ENCODE results near the gene PLET1.
A peak's percentile ranks its signal among the peaks of the same experiment; 100 is the strongest.

The PLET1 gene

DNA sequence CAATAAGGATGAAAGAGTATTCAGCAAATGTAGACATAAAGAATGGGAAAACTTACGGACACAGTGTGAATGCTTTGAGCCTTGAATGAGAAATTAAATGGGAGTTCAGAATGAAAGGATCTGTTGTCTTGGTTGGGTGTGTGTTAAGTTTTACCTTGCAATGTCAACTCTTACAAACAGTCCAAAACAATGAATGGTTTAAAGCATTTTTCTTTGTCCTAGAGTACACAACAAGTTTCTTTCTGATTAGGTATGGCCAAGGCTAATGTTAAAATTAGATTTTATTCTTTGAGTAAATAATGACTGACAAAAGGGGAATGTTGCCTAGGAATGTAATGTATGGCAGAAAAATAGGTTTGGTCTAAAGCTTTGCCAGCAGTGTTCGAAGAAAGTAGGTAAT is 32.0 kb downstream of the PLET1 start:
- Mint-ChIP-seq H3K36me3 (ENCODE audit: insufficient read depth) (peaks cover 45% of the 10 kb centered on the region), H3K4me1 (peaks cover 19% of the 10 kb centered on the region), H3K27me3 (no peaks in the 10 kb centered on the region), H3K9me3 (no peaks in the 10 kb centered on the region), H3K4me3 (no peak overlapping the region), H3K27ac (ENCODE audit: low read depth) (no peak overlapping the region)
- ATAC-seq (replicated peaks; ENCODE audit: extremely low read depth, poor library complexity, severe bottlenecking) (no peak), DNase-seq (ENCODE audit: low spot score in 2 of 2) (no peak)

DNA sequence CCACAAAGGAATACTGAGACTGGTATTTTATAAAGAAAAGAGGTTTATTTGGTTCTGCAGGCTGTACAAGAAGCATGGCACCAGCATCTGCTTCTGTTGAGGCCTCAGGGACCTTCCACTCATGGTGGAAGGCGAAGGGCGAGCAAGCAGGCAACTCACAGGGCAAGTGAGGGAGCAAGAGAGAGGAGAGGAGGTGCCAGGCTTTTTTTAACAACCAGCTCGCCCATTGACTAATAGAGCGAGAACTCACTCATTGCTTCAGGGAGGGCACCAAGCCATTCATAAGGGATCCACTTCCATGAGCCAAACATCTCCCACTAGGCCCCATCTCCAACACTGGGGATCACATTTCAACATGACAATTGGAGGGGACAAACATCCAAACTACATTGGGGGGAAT is 33.2 kb downstream of the PLET1 start:
- Mint-ChIP-seq H3K36me3 (ENCODE audit: insufficient read depth) (peaks cover 38% of the 10 kb centered on the region), H3K9me3 (no peaks in the 10 kb centered on the region), H3K27me3 (no peaks in the 10 kb centered on the region), H3K27ac (ENCODE audit: low read depth) (peak overlapping the region; percentile 96), H3K4me1 (peaks cover 19% of the 10 kb centered on the region), H3K4me3 (peak overlapping the region; percentile 93)
- DNase-seq (ENCODE audit: low spot score in 2 of 2): no peak
- no peak for ATAC-seq (replicated peaks; ENCODE audit: extremely low read depth, poor library complexity, severe bottlenecking)

DNA sequence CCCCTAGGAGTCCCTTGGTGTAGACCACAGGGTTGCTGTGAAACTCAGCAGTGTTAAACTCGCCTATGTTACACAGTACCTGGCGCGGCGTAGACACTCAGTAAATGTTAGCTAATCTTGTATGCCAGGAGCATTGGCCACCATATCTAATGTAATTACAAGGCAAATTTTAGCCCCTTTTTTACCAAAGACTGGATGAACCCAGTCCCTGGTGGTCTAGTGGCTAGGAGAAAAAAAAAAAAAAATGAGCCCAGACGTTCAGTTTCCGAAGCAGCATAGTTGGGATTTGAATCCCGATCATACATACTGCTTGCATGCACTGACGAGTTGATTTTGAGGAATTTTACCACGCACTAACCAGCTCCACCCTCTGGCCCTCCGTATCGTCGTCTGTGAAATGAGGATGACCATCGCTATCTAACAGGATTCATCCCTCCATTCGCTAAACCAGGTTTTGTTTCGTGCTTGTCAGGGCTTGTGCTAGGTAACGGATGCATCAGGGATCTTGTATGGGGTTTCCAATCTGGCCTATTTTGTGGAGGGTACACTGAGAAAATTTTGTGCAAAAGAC is 33.7 kb downstream of the PLET1 start:
- Mint-ChIP-seq H3K4me3 (peak overlapping the region; percentile 93), H3K9me3 (no peaks in the 10 kb centered on the region), H3K27me3 (no peaks in the 10 kb centered on the region), H3K4me1 (peaks cover 19% of the 10 kb centered on the region), H3K36me3 (ENCODE audit: insufficient read depth) (peaks cover 36% of the 10 kb centered on the region), H3K27ac (ENCODE audit: low read depth) (peak overlapping the region; percentile 96)
- ATAC-seq (replicated peaks; ENCODE audit: extremely low read depth, poor library complexity, severe bottlenecking) (peak; percentile 84), DNase-seq (ENCODE audit: low spot score in 2 of 2) (no peak)

DNA sequence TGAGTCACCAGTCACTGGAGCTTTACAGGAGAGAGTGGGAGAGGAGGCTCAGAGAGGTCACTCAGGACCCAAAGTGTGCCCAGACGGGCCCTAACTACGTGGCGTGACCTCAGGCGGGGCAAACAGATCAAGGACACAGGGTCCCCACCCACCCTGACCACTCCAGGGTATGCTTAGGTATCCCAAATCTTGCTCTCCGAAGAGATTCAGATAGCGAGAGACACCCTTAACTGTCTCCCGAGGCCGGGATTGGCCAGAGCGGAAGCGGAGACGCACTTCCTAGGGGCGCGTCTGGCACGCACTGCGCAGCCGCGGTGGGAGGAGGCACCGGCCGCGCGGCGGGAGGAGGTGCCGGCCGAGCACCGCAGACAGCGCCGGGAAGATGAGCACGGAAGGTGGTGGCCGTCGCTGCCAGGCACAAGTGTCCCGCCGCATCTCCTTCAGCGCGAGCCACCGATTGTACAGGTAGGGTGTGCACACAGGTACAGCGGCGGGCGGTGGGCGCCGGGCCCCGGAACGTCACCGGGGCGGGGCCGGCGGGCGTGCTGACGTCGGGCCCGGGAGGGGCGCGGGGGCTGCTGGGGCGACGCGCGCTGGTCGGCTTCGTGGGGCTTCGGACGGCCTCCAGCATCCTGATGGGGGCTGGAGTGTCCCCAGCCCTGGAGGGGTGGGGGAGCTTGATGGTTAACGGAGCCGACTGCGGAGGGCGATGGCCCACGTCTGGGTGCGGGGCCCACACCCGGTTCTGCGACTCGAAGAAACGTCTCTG is 34.4 kb downstream of the PLET1 start, which contains the start of gene PTS:
TSS of gene PTS (plus strand) at position 367 of the 769 bp plus-strand sequence. CDS start at position 383, 16 bp downstream.
- peak; percentile 91 for ATAC-seq (replicated peaks; ENCODE audit: extremely low read depth, poor library complexity, severe bottlenecking)
- no peaks in the 10 kb centered on the region for H3K9me3 Mint-ChIP-seq
- peak; percentile 72 to 76 for DNase-seq (ENCODE audit: low spot score in 2 of 2)
- H3K4me1 Mint-ChIP-seq: peaks cover 19% of the 10 kb centered on the region
- H3K36me3 Mint-ChIP-seq (ENCODE audit: insufficient read depth): peaks cover 36% of the 10 kb centered on the region
- peak within 1 kb of the TSS; percentile 96 for H3K27ac Mint-ChIP-seq (ENCODE audit: low read depth)
- H3K4me3 Mint-ChIP-seq: peak within 1 kb of the TSS; percentile 93
- no peaks in the 10 kb centered on the region for H3K27me3 Mint-ChIP-seq

DNA sequence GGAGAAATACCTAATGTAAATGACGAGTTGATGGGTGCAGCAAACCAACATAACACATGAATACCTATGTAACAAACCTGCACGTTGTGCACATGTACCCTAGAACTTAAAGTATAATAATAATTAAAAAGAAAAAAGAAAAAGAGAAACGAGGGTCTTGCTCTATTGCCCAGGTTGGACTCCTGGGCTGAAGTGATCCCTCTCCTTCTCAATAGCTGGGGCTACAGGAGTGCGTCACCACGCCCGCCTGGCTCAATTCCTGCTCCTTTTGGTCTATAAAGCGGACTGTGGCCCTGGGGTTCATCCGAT is 35.0 kb downstream of the PLET1 start:
- ATAC-seq (replicated peaks; ENCODE audit: extremely low read depth, poor library complexity, severe bottlenecking): no peak
- H3K27ac Mint-ChIP-seq (ENCODE audit: low read depth): peak overlapping the region; percentile 96
- H3K4me1 Mint-ChIP-seq: peaks cover 19% of the 10 kb centered on the region
- no peak for DNase-seq (ENCODE audit: low spot score in 2 of 2)
- H3K9me3 Mint-ChIP-seq: no peaks in the 10 kb centered on the region
- peak overlapping the region; percentile 93 for H3K4me3 Mint-ChIP-seq
- peaks cover 33% of the 10 kb centered on the region for H3K36me3 Mint-ChIP-seq (ENCODE audit: insufficient read depth)
- H3K27me3 Mint-ChIP-seq: no peaks in the 10 kb centered on the region

DNA sequence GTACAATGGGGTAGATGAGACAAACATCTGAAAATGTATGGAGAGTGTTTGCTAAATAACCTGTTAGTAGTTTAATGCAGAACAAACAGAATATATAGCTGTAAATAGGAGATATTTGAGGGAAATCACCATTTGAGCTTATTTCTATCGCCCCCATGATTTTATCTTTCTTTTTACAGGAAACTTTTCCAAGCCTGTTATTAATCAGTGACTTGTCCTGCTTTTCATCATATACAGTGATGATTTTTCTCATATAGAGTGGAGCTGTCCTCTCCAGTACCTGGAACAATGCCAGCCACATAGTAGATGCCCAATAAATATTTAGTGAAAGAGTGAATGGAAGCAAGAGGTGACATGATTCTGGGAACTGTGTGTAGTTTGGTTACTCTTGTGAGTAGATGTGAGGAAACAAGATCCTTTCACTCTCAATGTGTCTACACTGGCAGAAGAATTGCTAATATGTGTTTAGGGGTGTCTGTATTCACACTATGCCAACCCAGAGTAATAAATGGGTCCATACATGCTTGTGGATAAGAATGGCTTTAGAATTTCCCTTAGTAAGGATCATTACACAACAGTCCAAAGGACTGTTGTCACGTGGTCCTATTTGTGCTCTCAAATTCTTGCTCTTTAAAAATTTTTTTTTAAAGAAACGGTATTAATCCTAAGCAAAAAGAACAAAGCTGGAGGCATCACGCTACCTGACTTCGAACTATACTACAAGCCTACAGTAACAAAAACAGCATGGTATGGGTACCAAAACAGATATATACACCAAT is 36.7 kb downstream of the PLET1 start:
- Mint-ChIP-seq H3K9me3 (no peaks in the 10 kb centered on the region), H3K27ac (ENCODE audit: low read depth) (no peak overlapping the region), H3K4me3 (no peak overlapping the region)

DNA sequence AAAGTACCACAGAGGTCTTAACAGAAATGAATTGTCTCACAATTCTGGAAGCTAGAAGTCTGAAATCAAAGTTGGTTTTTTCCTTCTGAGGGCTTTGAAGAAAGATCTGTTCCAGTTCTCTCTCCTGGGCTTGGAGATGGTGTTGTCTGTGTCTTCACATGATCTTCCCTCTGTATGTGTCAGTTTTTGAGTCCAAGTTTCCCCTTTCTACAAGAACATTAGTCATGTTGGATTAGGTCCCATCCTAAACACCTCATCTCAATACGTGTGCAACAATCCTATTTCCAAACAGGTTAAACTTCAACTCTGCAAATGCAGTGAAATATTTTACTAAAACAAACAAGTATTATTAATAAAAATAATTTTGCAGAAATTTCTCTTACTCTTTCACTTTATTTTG is 37.5 kb downstream of the PLET1 start:
- no peak overlapping the region for H3K4me3 Mint-ChIP-seq
- ATAC-seq (replicated peaks; ENCODE audit: extremely low read depth, poor library complexity, severe bottlenecking): no peak
- H3K9me3 Mint-ChIP-seq: no peaks in the 10 kb centered on the region
- no peak for DNase-seq (ENCODE audit: low spot score in 2 of 2)
- H3K27me3 Mint-ChIP-seq: no peaks in the 10 kb centered on the region
- peaks cover 15% of the 10 kb centered on the region for H3K4me1 Mint-ChIP-seq
- H3K36me3 Mint-ChIP-seq (ENCODE audit: insufficient read depth): peaks cover 15% of the 10 kb centered on the region
- H3K27ac Mint-ChIP-seq (ENCODE audit: low read depth): no peak overlapping the region

More for the DNA sequence above, 36.7 kb downstream of the PLET1 start:
- peaks cover 23% of the 10 kb centered on the region for H3K4me1 Mint-ChIP-seq
- peaks cover 22% of the 10 kb centered on the region for H3K36me3 Mint-ChIP-seq (ENCODE audit: insufficient read depth)
- ATAC-seq (replicated peaks; ENCODE audit: extremely low read depth, poor library complexity, severe bottlenecking) (no peak), DNase-seq (ENCODE audit: low spot score in 2 of 2) (no peak)
- no peaks in the 10 kb centered on the region for H3K27me3 Mint-ChIP-seq

DNA sequence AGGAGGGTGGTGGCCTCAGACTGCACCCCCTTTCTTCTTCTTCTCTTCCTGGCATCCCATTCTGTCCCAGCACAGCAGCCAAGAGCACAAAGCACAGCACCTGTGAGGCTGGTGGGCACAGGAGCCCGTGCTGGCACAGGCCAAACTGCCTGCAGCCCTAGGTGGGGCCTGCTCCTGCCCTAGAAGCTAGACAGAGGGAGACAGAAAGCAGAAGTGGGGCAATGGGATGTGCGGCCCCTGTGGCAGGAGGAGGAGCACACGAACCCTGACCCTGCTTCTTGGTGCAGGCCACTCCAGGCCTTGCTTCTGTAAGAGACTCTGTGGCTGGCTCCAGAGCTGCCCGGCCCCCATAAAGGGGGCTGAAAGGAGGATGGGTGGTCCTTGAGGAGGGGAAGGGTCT is 38.4 kb downstream of the PLET1 start:
- DNase-seq (ENCODE audit: low spot score in 2 of 2) (no peak), ATAC-seq (replicated peaks; ENCODE audit: extremely low read depth, poor library complexity, severe bottlenecking) (no peak)
- no peaks in the 10 kb centered on the region for H3K27me3 Mint-ChIP-seq
- H3K4me1 Mint-ChIP-seq: peaks cover 11% of the 10 kb centered on the region
- no peak overlapping the region for H3K4me3 Mint-ChIP-seq
- H3K9me3 Mint-ChIP-seq: no peaks in the 10 kb centered on the region
- H3K36me3 Mint-ChIP-seq (ENCODE audit: insufficient read depth): peaks cover 14% of the 10 kb centered on the region
- H3K27ac Mint-ChIP-seq (ENCODE audit: low read depth): no peak overlapping the region

DNA sequence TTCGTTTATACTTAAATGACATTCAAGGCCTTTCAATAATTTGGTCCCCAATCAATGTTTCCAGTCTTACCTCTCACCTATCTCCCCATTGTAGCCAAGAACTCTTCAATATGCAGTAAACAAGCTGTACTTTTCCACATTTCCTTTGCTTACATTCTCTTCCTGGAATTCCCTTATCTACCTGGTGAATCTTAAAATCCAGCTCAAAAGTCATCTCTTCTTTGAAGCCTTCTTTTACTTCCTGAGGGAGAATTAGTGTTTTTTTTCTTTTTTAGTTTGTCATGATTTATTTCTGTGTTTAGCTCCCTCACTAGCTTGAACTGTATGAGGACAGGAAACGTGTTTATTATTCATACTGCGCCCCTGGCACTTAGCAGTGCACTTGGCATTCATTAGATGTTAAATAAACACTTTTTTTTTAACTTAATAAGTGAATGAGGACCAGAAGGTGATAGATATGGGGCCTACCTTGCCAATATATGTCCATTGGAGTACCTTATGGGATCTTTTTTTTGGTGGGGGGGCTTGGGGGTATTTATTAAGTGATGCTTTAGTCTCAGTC is 39.3 kb downstream of the PLET1 start:
- Mint-ChIP-seq H3K27me3 (no peaks in the 10 kb centered on the region), H3K36me3 (ENCODE audit: insufficient read depth) (peaks cover 7% of the 10 kb centered on the region), H3K4me1 (peaks cover 5% of the 10 kb centered on the region), H3K4me3 (no peak overlapping the region), H3K9me3 (no peaks in the 10 kb centered on the region), H3K27ac (ENCODE audit: low read depth) (no peak overlapping the region)
- no peak for ATAC-seq (replicated peaks; ENCODE audit: extremely low read depth, poor library complexity, severe bottlenecking)
- DNase-seq (ENCODE audit: low spot score in 2 of 2): no peak

DNA sequence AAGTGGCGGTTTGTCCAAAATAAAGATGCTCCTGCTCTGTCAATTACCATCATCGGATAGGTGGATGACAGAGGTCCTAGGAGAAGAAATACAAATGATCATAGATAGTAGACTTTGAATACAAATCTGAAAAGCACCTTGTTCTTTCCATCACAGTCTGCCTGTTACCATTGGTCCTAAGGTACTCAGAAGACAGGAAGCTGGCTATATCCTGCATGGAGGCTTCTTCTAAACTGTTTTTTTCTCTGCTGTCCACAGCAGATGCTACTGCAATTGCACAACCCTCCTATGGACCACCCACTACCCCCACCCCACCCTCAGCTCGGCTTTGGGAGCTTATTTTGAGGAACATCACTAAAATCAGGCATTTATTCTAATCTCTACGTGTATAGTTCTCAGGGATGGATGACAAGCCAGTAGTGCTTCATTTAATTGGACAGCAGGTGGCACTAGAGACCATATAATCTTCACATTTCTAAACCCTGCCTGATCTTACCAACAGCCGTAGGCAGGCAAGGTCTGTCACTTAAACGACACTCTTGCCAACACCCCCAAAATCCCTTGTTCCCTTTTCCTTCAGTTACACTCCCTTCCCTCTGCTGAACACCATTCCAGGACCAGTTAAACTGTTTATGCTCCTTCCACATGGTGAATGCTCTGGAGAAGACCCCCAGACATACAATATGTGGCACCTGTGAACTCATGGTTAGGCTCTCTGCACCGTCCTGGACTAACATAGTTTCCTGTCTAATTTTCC is 41.0 kb downstream of the PLET1 start:
- H3K4me1 Mint-ChIP-seq: peaks cover 5% of the 10 kb centered on the region
- H3K27ac Mint-ChIP-seq (ENCODE audit: low read depth): no peak overlapping the region
- H3K36me3 Mint-ChIP-seq (ENCODE audit: insufficient read depth): peaks cover 1% of the 10 kb centered on the region
- no peaks in the 10 kb centered on the region for H3K9me3 Mint-ChIP-seq
- H3K4me3 Mint-ChIP-seq: no peak overlapping the region
- peak; percentile 97 for ATAC-seq (replicated peaks; ENCODE audit: extremely low read depth, poor library complexity, severe bottlenecking)
- peak; percentile 15 to 46 for DNase-seq (ENCODE audit: low spot score in 2 of 2)
- no peaks in the 10 kb centered on the region for H3K27me3 Mint-ChIP-seq

DNA sequence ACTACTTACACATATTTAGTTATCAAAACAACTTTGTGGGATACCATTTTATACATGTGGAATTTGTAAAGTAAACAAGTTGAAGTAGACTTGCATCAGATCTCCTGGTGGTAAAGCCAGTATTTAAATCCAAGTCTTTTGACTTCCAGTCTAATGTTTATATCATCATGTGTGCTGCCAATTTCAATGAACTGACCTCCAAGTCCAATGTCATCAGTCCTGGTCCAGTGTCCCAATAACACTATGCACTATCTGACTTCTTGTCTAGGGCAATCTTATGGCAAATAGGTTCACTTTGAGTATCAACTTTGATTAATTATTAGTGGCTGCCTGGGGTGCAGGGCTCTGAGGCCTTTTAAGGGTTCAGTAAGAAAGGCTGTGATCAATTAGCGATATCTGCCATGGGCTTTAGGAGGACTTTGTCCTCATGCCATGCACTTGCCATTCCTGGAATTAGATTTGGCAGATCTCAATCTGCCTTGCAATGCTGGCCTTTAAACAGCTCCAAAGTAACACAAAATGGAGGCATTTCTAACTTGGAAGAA is 44.0 kb downstream of the PLET1 start:
- H3K9me3 Mint-ChIP-seq: no peaks in the 10 kb centered on the region
- H3K4me3 Mint-ChIP-seq: no peak overlapping the region
- no peak for DNase-seq (ENCODE audit: low spot score in 2 of 2)
- H3K27me3 Mint-ChIP-seq: no peaks in the 10 kb centered on the region
- H3K4me1 Mint-ChIP-seq: peaks cover 8% of the 10 kb centered on the region
- H3K27ac Mint-ChIP-seq (ENCODE audit: low read depth): no peak overlapping the region
- ATAC-seq (replicated peaks; ENCODE audit: extremely low read depth, poor library complexity, severe bottlenecking): no peak
- peaks cover 1% of the 10 kb centered on the region for H3K36me3 Mint-ChIP-seq (ENCODE audit: insufficient read depth)

DNA sequence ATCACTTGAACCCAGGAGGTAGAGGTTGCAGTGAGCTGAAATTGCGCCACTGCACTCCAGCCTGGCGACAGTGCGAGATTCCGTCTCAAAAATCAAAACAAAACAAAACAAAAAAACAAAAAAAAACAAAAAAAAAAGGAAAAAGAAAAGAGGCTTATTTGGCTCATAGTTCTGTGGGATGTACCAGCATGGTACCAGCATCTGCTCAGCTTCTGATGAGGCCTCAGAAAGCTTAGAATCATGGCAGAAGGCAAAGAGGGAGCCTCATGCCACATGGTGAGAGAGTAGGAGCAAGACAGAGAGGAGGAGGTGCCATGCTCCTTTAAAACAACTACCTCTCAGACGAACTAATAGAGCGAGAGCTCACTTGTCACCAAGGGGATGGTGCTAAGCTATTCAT is 45.0 kb downstream of the PLET1 start:
- no peak overlapping the region for H3K27ac Mint-ChIP-seq (ENCODE audit: low read depth)
- DNase-seq (ENCODE audit: low spot score in 2 of 2) (no peak), ATAC-seq (replicated peaks; ENCODE audit: extremely low read depth, poor library complexity, severe bottlenecking) (no peak)
- H3K36me3 Mint-ChIP-seq (ENCODE audit: insufficient read depth): peaks cover 1% of the 10 kb centered on the region
- no peaks in the 10 kb centered on the region for H3K27me3 Mint-ChIP-seq
- H3K4me3 Mint-ChIP-seq: no peak overlapping the region
- H3K4me1 Mint-ChIP-seq: peaks cover 11% of the 10 kb centered on the region
- no peaks in the 10 kb centered on the region for H3K9me3 Mint-ChIP-seq
